IMR-90 (cell line): ENCODE data around the gene NTPCR. TPM values are rescaled to one million over a fixed set of nuclear protein-coding genes. Genes with fewer than 3 reads are reported as not detected.

ENCODE experiments used
- ATAC-seq: fragments of 200-7000 bp; cut with Tn5 transposase; 2 replicates; pipeline ENCODE4 v1.9.1; 2020; ENCODE audit warnings: low read depth, mild to moderate bottlenecking, moderate library complexity
- BruUV-seq: library from RNA; stranded (reverse); fragments of 400-500 nt; replicated peaks from 2 replicates; lab custom pipeline; 2021; lab: Mats Ljungman, UMichigan
- CTCF ChIA-PET: fragments of 300-600 bp; formaldehyde crosslinking; extraction: SDS; loops from one replicate; lab custom pipeline; 2021; ENCODE audit warnings: antibody characterized with exemption; lab: Yijun Ruan, JAX
- POLR2A ChIA-PET: fragments of 300-600 bp; sonication (Branson Sonifier 250); formaldehyde crosslinking; loops from one replicate; lab custom pipeline; 2022; ENCODE audit warnings: antibody characterized with exemption; ENCODE audit not compliant: unreplicated experiment; lab: Charles Lee
- DNase-seq: peaks from one replicate; pipeline ENCODE4 v3.0.0; 2013
- H2AFZ ChIP-seq: replicated peaks from 2 replicates; pipeline ENCODE3; 2013; ENCODE audit warnings: low read length, mild to moderate bottlenecking; ENCODE audit not compliant: poor library complexity
- H2AK5ac ChIP-seq: 2 replicates; pipeline ENCODE4 v1.6.1; 2013; ENCODE audit warnings: low read depth, low read length, inconsistent platforms
- H2AK9ac ChIP-seq: replicated peaks from 2 replicates; pipeline ENCODE3; 2013; ENCODE audit warnings: mild to moderate bottlenecking, low read depth, low read length, moderate library complexity; ENCODE audit not compliant: poor library complexity
- H2BK120ac ChIP-seq: 2 replicates; pipeline ENCODE4 v1.6.1; 2013; ENCODE audit warnings: low read depth, low read length, inconsistent platforms
- H2BK15ac ChIP-seq: 3 replicates; pipeline ENCODE4 v1.6.1; 2013; ENCODE audit warnings: low read depth, low read length, inconsistent platforms
- H2BK20ac ChIP-seq: 2 replicates; pipeline ENCODE4 v1.6.1; 2013; ENCODE audit warnings: low read depth, mild to moderate bottlenecking, inconsistent platforms, low read length, moderate library complexity
- H2BK5ac ChIP-seq: 2 replicates; pipeline ENCODE4 v1.6.1; 2013; ENCODE audit warnings: mild to moderate bottlenecking, low read depth, low read length, inconsistent platforms; ENCODE audit not compliant: poor library complexity, severe bottlenecking
- H3K14ac ChIP-seq: replicated peaks from 2 replicates; pipeline ENCODE4 v1.6.1; 2013; ENCODE audit warnings: low read depth, low read length, inconsistent platforms
- H3K18ac ChIP-seq: 2 replicates; pipeline ENCODE4 v1.6.1; 2013; ENCODE audit warnings: low read depth, low read length, control low read depth
- H3K23ac ChIP-seq: 2 replicates; pipeline ENCODE4 v1.6.1; 2013; ENCODE audit warnings: low read depth, low read length, inconsistent platforms
- H3K27ac ChIP-seq: 2 replicates; pipeline ENCODE4 v1.5.1; 2013; ENCODE audit warnings: mild to moderate bottlenecking, control low read depth, low read length; ENCODE audit not compliant: insufficient read depth
- H3K27me3 ChIP-seq: 2 replicates; pipeline ENCODE4 v1.6.1; 2013; ENCODE audit warnings: low read length; ENCODE audit not compliant: control insufficient read depth, insufficient read depth
- H3K36me3 ChIP-seq: 2 replicates; pipeline ENCODE4 v1.6.1; 2013; ENCODE audit warnings: low read length, mixed read lengths; ENCODE audit not compliant: control insufficient read depth, insufficient read depth
- H3K4ac ChIP-seq: 2 replicates; pipeline ENCODE4 v1.6.1; 2013; ENCODE audit warnings: low read depth, low read length, inconsistent platforms
- H3K4me1 ChIP-seq: 2 replicates; pipeline ENCODE4 v1.6.1; 2013; ENCODE audit warnings: low read length, mixed read lengths; ENCODE audit not compliant: control insufficient read depth, insufficient read depth
- H3K4me2 ChIP-seq: 2 replicates; pipeline ENCODE4 v1.6.1; 2013; ENCODE audit warnings: low read depth, mild to moderate bottlenecking, control low read depth, low read length, moderate library complexity
- H3K4me3 ChIP-seq: 2 replicates; pipeline ENCODE4 v1.5.1; 2013; ENCODE audit warnings: low read depth, mild to moderate bottlenecking, control low read depth, low read length, moderate library complexity; ENCODE audit not compliant: insufficient read depth
- H3K56ac ChIP-seq: 2 replicates; pipeline ENCODE4 v1.6.1; 2013; ENCODE audit warnings: low read length, inconsistent platforms; ENCODE audit not compliant: insufficient read depth; ENCODE audit errors: extremely low read depth
- H3K79me1 ChIP-seq, 2 experiments: 2 replicates each; pipeline ENCODE4 v1.6.1; 2013; ENCODE audit warnings: low read length in 2 of 2, inconsistent platforms in 1 of 2, low read depth in 1 of 2
- H3K9ac ChIP-seq: 2 replicates; pipeline ENCODE4 v1.6.1; 2013; ENCODE audit warnings: low read depth, low read length, control low read depth
- H3K9me1 ChIP-seq: 2 replicates; pipeline ENCODE4 v1.6.1; 2013; ENCODE audit warnings: low read length, inconsistent platforms; ENCODE audit not compliant: insufficient read depth
- H3K9me3 ChIP-seq: 2 replicates; pipeline ENCODE4 v1.6.1; 2013; ENCODE audit warnings: low read length; ENCODE audit not compliant: control insufficient read depth, insufficient read depth
- H4K20me1 ChIP-seq: 2 replicates; pipeline ENCODE4 v1.6.1; 2013; ENCODE audit warnings: low read length, inconsistent platforms; ENCODE audit not compliant: insufficient read depth
- H4K5ac ChIP-seq: 2 replicates; pipeline ENCODE4 v1.6.1; 2013; ENCODE audit warnings: mild to moderate bottlenecking, low read depth, low read length, control low read depth
- H4K8ac ChIP-seq, 2 experiments: 2 replicates each; pipeline ENCODE4 v1.6.1; 2013; ENCODE audit warnings: low read depth in 2 of 2, low read length in 2 of 2, control low read depth in 1 of 2, inconsistent platforms in 1 of 2
- H4K91ac ChIP-seq: 2 replicates; pipeline ENCODE4 v1.6.1; 2013; ENCODE audit warnings: low read depth, low read length, inconsistent platforms; ENCODE audit not compliant: insufficient read depth
- BHLHE40 ChIP-seq: fragments of 150-350 bp; IDR thresholded peaks from 2 replicates; pipeline ENCODE4 v1.6.1; 2016; ENCODE audit warnings: mild to moderate bottlenecking, low read depth, low read length
- CEBPB ChIP-seq: IDR thresholded peaks from 2 replicates; pipeline ENCODE4 v1.6.1; 2012; ENCODE audit warnings: low read depth, low read length, improper control_type of control experiment
- CHD1 ChIP-seq: IDR thresholded peaks from 2 replicates; pipeline ENCODE4 v1.6.1; 2012; ENCODE audit warnings: low read depth, low read length, improper control_type of control experiment
- CTCF ChIP-seq: conservative IDR thresholded peaks from 2 replicates; pipeline ENCODE4 v1.5.1; 2012; ENCODE audit warnings: mild to moderate bottlenecking, low read depth, low read length, improper control_type of control experiment
- FOS ChIP-seq: fragments of 150-350 bp; IDR thresholded peaks from 2 replicates; pipeline ENCODE4 v1.6.1; 2016; ENCODE audit warnings: low read depth, low read length
- MAFK ChIP-seq: IDR thresholded peaks from 2 replicates; pipeline ENCODE4 v1.6.1; 2012; ENCODE audit warnings: low read depth, low read length, improper control_type of control experiment
- MAZ ChIP-seq: IDR thresholded peaks from 2 replicates; pipeline ENCODE4 v1.6.1; 2012; ENCODE audit warnings: low read depth, mild to moderate bottlenecking, low read length, improper control_type of control experiment, moderate library complexity, borderline replicate concordance
- MXI1 ChIP-seq: IDR thresholded peaks from 2 replicates; pipeline ENCODE4 v1.6.1; 2012; ENCODE audit warnings: low read depth, mild to moderate bottlenecking, low read length, moderate library complexity, borderline replicate concordance
- NFE2L2 ChIP-seq: fragments of 150-350 bp; IDR thresholded peaks from 2 replicates; pipeline ENCODE4 v1.6.1; 2016; ENCODE audit warnings: low read depth, mild to moderate bottlenecking, low read length
- POLR2A ChIP-seq: IDR thresholded peaks from 2 replicates; pipeline ENCODE4 v1.6.1; 2012; ENCODE audit warnings: mild to moderate bottlenecking, low read depth, low read length
- RAD21 ChIP-seq: IDR thresholded peaks from 2 replicates; pipeline ENCODE4 v1.6.1; 2012; ENCODE audit warnings: low read length, improper control_type of control experiment
- RCOR1 ChIP-seq: IDR thresholded peaks from 2 replicates; pipeline ENCODE4 v1.6.1; 2012; ENCODE audit warnings: mild to moderate bottlenecking, low read length, improper control_type of control experiment; ENCODE audit not compliant: insufficient replicate concordance
- RFX5 ChIP-seq: IDR thresholded peaks from 2 replicates; pipeline ENCODE4 v1.8.0; 2012; ENCODE audit warnings: low read depth, mild to moderate bottlenecking, low read length, moderate library complexity
- SMC3 ChIP-seq: fragments of 150-350 bp; IDR thresholded peaks from 2 replicates; pipeline ENCODE4 v1.6.1; 2016; ENCODE audit warnings: low read depth, mild to moderate bottlenecking, antibody characterized with exemption, low read length, moderate library complexity
- USF2 ChIP-seq: fragments of 150-350 bp; IDR thresholded peaks from 2 replicates; pipeline ENCODE4 v1.6.1; 2017; ENCODE audit warnings: mild to moderate bottlenecking, antibody characterized with exemption, low read length, low read depth
- WGBS, 2 experiments: methylation state at CpG; one replicate each; pipeline versions ENCODE4 v1.1.5 to v1.1.7; 2013; ENCODE audit warnings: missing lambda C conversion rate in 2 of 2; ENCODE audit not compliant: insufficient read length in 1 of 2; ENCODE audit errors: extremely low coverage in 2 of 2; 5-methylcytosine and 5-hydroxymethylcytosine counted together
- dilution Hi-C: fragments of 300-500 bp; cut with HindIII; formaldehyde crosslinking; loops from one replicate; pipeline ENCODE4 v1.14.3; 2018; ENCODE audit warnings: low sequenced_read_pairs; ENCODE audit not compliant: unreplicated experiment
- in situ Hi-C: fragments of 300-500 bp; cut with MboI; formaldehyde crosslinking; loops from 3 replicates; pipeline ENCODE4 v1.14.3; 2019; ENCODE audit warnings: low sequenced_read_pairs, inconsistent platforms, mixed read lengths
- intact Hi-C: fragments of 100-400 bp; cut with micrococcal nuclease; formaldehyde crosslinking; loops from 2 replicates; pipeline ENCODE4 v1.10.0; 2022
- polyA plus RNA-seq, 3 experiments: library from polyadenylated mRNA; depleted of rRNA; stranded (reverse); fragments of >200 nt; gene quantifications; 2 replicates each; pipeline ENCODE4 v1.2.3, GENCODE V29; 2012; ENCODE audit warnings: low replicate concordance in 1 of 3
- total RNA-seq: library from RNA; depleted of rRNA; stranded (reverse); fragments of >200 nt; gene quantifications from 2 replicates; pipeline ENCODE4 v1.2.3, GENCODE V29; 2012
- TF ChIP-seq, protein P1 (sequence below): fragments of 150-350 bp; IDR thresholded peaks from 2 replicates; pipeline ENCODE4 v1.6.1; 2016; ENCODE audit warnings: low read depth, mild to moderate bottlenecking, low read length, moderate library complexity, borderline replicate concordance

Gene NTPCR
- total and polyA plus RNA-seq, 2 of the 4 experiments (the other 2 are of a cell fraction): 13.3 to 16.5 TPM

- Histone ChIP-seq H3K27me3 (no peaks in the 10 kb centered on the region; the same call in 1 of the 2 replicates), H3K27ac (no peak overlapping the region), H3K9ac (no peak overlapping the region), H3K23ac (no peak overlapping the region), H3K4me2 (no peak overlapping the region), H3K14ac (no peak overlapping the region), H4K5ac (no peak overlapping the region), H4K8ac (no peak overlapping the region), H4K20me1 (no peaks in the 10 kb centered on the region), H2BK120ac (no peak overlapping the region), H2BK15ac (no peak overlapping the region), H3K4ac (no peak overlapping the region), H2AK9ac (no peak overlapping the region), H3K36me3 (no peaks in the 10 kb centered on the region), H2BK5ac (no peak overlapping the region), H3K9me3 (no peaks in the 10 kb centered on the region; the same call in 1 of the 2 replicates), H4K91ac (no peak overlapping the region), H3K56ac (no peak overlapping the region), H3K79me1 (no peaks in the 10 kb centered on the region), H3K9me1 (no peaks in the 10 kb centered on the region), H3K18ac (no peak overlapping the region), H2BK20ac (no peak overlapping the region), H3K4me3 (no peak overlapping the region), H2AK5ac (no peak overlapping the region), H2AFZ (no peak overlapping the region), H3K4me1 (peaks cover 2% of the 10 kb centered on the region; the same call in 1 of the 2 replicates)
- intact Hi-C loops (no loop called here), in situ Hi-C loops (loop anchor here (10.0 kb wide), 1 partner anchor 305 kb away; the partner anchor contains the start of gene SIPA1L2), dilution Hi-C loops (loop anchor here (25.0 kb wide), 1 partner anchor 102 kb away; no protein-coding TSS in a partner anchor)
- ATAC-seq: no peak
- ChIA-PET POLR2A (no interaction called here), CTCF (no interaction called here)
- TF ChIP-seq SMC3: no peak
- no peak for TF ChIP-seq BHLHE40
- no peak for TF ChIP-seq RAD21
- no peak for TF ChIP-seq POLR2A
- TF ChIP-seq RCOR1: no peak
- TF ChIP-seq, protein P1, sequence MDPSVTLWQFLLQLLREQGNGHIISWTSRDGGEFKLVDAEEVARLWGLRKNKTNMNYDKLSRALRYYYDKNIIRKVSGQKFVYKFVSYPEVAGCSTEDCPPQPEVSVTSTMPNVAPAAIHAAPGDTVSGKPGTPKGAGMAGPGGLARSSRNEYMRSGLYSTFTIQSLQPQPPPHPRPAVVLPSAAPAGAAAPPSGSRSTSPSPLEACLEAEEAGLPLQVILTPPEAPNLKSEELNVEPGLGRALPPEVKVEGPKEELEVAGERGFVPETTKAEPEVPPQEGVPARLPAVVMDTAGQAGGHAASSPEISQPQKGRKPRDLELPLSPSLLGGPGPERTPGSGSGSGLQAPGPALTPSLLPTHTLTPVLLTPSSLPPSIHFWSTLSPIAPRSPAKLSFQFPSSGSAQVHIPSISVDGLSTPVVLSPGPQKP: no peak
- TF ChIP-seq MXI1: no peak
- no peak for TF ChIP-seq MAFK
- no peak for TF ChIP-seq MAZ
- TF ChIP-seq FOS: no peak
- TF ChIP-seq CTCF: no peak
- no peak for TF ChIP-seq CHD1
- no peak for TF ChIP-seq NFE2L2
- TF ChIP-seq USF2: no peak
- TF ChIP-seq RFX5: no peak
- no peak for TF ChIP-seq CEBPB
- DNase-seq: no peak
- no TSS peak for BruUV-seq
- WGBS, 2 experiments: no CpG with 5 or more reads among the region's 2 CpGs
Measured at GRCh38 chr1:232939748-232940147, 10.7 kb upstream of the NTPCR start.
